AG10803 (cell line): ENCODE results near the gene ADGRA1.

Experiments
- DNase-seq: peaks from one replicate; pipeline ENCODE4 v3.0.0; 2010; ENCODE audit warnings: low read depth
- H3K4me3 ChIP-seq: 2 replicates; pipeline ENCODE4 v1.5.1; 2011; ENCODE audit warnings: mild to moderate bottlenecking, low read length, control low read depth
- CTCF ChIP-seq: conservative IDR thresholded peaks from 2 replicates; pipeline ENCODE4 v1.5.1; 2011; ENCODE audit warnings: mild to moderate bottlenecking, low read length, control low read depth, inconsistent platforms

ADGRA1 gene

DNA sequence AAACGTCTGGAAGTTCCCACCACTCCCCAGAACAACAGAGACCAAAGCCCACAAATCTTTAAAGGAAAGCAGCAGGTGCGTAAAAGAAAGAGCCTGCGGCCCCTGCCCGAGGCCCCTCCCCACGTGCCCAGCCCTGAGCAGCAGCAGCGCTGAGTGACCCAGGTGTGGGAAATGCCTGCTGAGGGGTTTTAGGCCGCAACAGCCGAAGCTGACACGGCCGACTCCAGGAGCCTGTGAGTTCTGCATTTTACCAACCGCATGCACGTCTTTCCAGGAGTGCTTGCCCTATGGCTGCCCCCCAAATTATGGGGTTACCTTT is 70.7 kb downstream of the ADGRA1 start:
- H3K4me3 ChIP-seq: no peak overlapping the region
- DNase-seq: no peak
- no peak for TF ChIP-seq CTCF

DNA sequence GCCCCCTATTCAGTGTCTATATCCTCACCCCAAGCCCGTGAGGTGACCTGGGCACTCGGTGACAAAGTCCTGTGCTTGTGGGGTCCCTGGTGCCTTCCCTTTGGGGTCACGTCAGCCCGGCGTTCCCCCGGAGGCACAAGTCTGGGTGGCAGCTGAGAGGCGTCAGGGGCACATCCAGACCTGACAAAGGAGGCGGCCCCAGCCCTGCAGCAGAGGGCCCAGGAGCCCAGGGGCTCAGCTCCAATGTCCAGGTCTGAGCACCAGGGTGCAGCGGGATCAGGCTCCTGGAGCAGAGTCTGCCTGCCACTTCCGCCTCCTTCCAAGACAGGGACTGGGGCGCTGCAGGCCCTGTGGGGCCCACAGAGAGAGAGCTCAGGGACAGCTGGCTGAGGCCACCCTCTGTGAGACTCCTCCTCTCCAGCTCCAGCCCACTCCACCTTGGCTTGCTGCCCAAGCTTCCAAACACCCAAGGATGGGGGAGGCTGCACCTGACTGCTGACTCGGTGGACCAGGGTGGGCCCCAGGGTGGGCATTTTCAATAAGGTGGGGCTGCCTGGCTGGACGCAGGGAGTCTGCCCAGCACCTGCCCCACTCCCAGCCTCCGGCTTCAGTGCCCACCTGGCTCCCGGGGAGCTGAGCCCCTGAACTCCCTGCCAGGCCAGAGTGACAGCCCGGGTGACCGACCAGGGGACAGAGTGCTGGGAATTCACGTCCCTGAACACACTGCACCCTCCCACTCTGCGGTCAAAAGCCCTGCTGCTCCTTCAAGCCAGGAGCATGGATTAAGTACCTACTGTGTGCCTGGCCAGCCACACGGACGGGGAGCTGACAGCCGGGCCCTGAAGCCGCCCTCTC is 71.3 kb downstream of the ADGRA1 start:
- H3K4me3 ChIP-seq: no peak overlapping the region
- DNase-seq: no peak
- TF ChIP-seq CTCF: no peak

DNA sequence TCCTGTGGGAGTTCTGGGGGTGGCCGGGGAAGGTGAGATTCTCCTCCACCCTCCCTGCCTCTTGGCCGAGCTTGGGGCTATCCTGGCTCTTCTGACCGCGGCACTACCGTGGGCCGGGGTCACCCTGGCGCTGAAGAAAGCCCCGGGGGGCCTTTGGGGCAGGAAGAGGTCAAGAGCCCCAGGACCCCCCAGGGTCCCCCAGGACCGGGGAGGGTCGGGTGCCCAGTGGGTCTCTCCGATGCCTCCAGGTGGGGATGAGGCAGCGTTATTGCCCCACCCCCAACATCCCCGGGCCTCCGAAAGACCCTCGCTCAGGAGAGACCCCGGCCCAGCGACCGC is 71.9 kb downstream of the ADGRA1 start:
- TF ChIP-seq CTCF: no peak
- no peak overlapping the region for H3K4me3 ChIP-seq
- DNase-seq: no peak

GRCh38 chr10:133159950-133160825 is 72.5 kb downstream of the ADGRA1 start, which contains the start of gene KNDC1:
TSS of gene KNDC1 (plus strand) at chr10:133160219. CDS start at chr10:133160468, 249 bp downstream.
- TF ChIP-seq CTCF: no peak
- DNase-seq: peak; percentile 11
- peak within 1 kb of the TSS; percentile 56 for H3K4me3 ChIP-seq

- DNase-seq: no peak
- H3K4me3 ChIP-seq: peak overlapping the region; percentile 56
- no peak for TF ChIP-seq CTCF
Observed at GRCh38 chr10:133160826-133161471, 73.2 kb downstream of the ADGRA1 start.

DNA sequence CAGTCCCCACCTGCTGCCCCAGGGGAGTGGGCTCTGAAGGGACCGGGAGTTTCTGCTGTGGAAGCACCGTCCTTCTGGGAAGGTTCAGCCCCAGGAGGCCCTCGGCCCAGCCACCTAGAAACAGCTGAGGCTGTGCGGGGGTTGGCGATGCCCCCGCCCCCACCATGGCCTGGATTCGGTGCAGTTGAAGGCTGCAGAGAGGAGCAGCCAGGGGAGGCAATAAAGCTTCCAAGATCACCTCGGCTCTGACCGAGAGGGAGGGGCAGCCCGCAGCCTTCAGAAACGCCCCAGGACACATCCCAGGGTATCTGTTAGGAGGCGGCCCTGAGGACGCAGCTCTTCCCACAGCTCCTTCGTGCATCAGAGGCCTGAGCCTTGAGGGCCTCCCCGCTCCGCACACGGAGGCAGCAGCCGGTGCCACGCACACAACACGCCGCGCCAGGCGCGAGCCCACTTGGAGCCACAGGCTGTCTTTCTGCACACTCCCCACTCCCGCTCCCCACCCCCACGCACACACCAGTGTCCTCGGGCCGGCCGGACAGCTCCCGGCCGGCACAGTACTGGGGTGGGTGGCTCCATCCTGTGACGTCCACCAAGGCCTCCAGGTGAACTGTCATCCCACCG is 73.9 kb downstream of the ADGRA1 start:
- no peak for DNase-seq
- TF ChIP-seq CTCF: no peak
- no peak overlapping the region; the same call in 1 of the 2 replicates for H3K4me3 ChIP-seq
